ENCODE results near the gene CFLAR.
A peak's percentile ranks its signal among the peaks of the same experiment; 100 is the strongest.

CFLAR gene

DNA sequence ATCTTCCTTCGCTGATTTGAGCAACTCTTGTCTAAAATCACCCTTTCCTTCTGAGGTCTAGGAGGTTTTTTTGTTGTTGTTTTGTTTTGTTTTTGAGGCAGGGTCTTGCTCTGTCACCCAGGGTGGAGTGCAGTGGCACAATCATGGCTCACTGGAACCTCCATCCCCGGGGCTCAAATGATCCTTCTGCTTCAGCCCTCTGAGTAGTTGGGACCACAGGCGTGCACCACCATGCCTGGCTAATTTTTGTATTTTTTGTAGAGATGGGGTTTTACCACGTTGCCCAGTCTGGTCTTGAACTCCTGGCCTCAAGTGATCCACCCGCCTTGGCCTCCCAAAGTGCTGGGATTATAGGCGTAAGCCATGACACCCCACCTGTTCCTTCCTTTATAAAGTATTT lies 68.3 kb downstream of the CFLAR start:
- DNase-seq = peak; percentile 30

- DNase-seq = no peak
Measured at GRCh38 chr2:201185863-201186262, 69.9 kb downstream of the CFLAR start.

- DNase-seq = no peak
Measured at GRCh38 chr2:201186982-201187381, 71.0 kb downstream of the CFLAR start.

DNA sequence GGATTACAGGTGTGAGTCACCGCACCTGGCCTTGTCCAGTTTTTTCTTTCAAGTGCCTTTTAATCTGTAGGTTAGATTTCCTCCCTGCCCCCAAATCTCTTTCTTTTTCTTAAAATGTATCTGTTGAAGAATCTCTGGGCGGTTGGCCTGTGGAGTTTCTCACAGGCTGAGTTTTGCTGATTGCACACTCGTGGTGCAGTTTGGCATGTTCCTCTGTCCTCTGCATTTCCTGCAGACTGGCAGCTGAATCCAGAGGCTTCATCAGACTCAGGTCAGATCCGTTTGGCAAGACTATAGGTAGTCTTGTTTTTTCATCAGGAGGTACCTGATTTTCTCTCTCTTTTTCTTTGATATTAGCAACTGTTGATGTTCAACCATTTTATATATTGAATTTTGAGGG lies 72.5 kb downstream of the CFLAR start:
- no peak for DNase-seq

- DNase-seq = peak; percentile 50
Measured at GRCh38 chr2:201191132-201191875, 75.3 kb downstream of the CFLAR start.

GRCh38 chr2:201194097-201194496 lies 78.1 kb downstream of the CFLAR start:
- DNase-seq = peak; percentile 74

- no peak for DNase-seq
Measured at GRCh38 chr2:201195331-201195730, 79.4 kb downstream of the CFLAR start.

DNA sequence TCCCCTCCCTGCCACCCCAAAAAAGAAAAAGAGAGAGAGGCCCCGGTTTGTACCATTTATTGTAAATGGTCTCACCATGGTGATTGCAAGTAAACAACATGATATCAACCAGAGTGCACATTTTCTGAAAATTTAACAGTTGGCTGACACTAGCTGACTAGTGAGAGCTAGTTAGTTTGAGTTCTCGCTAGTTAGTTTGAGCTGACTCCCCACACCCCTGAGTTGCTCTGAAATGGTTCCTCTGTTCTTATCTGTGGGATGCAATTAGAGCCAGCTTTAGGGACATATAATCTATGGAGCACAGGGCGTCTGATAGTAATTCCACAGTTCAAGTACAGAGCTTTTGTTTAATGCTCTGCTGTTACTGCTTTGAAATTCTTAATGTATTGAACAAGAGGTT lies 80.0 kb downstream of the CFLAR start:
- no peak for DNase-seq

- DNase-seq = no peak
Measured at GRCh38 chr2:201196803-201197202, 80.8 kb downstream of the CFLAR start.

DNA sequence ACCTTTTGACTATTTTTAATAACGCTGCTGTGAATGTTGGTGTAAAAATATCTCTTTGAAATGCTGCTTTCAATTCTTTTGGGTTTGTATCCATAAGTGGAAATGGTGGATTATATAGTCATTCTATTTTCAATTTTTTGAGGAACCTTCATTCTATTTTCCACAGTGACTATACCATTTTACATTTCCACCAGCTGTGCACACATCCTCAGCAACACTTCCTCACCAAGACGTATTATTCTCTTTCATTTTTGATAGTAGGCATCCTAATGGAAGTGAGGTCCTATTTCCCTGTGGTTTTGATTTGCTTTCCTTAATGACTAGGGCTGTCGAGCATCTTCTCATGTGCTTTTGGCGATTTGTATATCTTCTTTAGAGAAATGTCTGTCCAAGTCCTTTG lies 81.8 kb downstream of the CFLAR start:
- DNase-seq = no peak

DNA sequence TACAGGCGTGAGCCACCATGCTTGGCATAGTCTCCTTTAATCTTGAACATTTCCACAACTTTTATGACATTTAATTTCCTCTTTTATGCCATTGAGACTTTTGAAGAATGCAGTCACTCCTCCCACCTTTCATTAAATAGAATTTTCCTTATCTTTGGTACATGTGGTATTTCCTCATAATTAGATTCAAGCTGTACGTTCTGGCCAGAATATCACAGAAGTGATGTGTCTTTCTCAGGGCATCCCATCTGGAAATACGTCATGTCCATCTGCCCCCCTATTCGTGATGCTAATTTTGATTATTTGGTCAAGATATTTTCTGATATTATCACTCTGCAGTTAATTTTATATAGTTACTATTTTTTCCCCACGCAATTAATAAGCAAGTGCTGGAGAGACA lies 83.9 kb downstream of the CFLAR start:
- DNase-seq = no peak

GRCh38 chr2:201200345-201200744 lies 84.4 kb downstream of the CFLAR start:
- DNase-seq = no peak

DNA sequence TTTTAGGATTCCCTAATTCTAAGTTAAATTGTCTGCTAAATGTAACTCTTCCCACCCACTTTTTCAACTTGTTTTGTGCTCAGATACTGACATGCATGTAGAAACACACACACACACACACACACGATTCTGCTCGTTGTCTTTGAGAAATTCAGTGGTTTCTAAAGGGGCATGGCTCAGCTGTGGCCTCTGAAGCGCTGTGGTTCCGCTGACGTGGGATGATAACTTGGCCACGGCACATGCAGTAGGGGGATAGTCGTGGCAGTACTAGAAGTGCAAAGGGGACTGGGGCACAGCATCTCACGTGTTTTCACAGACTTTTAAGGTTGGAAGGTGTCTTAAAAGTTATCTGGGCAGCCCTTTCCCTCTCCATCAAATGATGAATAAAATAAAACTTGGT lies 85.4 kb downstream of the CFLAR start:
- no peak for DNase-seq

- DNase-seq = no peak
Measured at GRCh38 chr2:201203916-201204654, 88.1 kb downstream of the CFLAR start.

- no peak for DNase-seq
Measured at GRCh38 chr2:201204655-201205514, 88.9 kb downstream of the CFLAR start.

- DNase-seq = no peak
Measured at GRCh38 chr2:201205515-201205849, 89.5 kb downstream of the CFLAR start.

DNA sequence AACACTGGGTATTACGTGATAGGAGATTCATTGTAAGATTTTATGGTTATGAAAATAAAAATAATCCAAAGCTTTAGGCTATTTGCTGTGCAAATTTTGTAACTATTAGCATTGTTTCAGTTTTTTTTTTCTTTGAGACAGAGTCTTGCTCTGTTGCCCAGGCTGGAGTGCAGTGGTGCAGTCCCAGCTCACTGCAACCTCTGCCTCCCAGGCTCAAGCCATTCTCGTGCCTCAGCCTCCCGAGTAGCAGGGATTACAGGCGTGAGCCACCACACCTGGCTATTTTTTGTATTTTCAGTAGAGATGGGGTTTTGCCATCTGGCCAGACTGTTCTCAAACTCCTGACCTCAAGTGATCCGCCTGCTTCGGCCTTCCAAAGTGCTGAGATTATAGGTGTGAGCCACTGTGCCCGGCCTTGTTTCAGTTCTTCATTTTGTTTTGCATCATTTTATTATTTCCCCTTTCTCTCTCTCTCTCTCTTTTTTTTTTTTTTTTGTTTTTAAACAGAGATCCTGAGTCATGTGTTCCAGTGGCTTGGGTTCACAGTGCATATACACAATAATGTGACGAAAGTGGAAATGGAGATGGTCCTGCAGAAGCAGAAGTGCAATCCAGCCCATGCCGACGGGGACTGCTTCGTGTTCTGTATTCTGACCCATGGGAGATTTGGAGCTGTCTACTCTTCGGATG lies 92.7 kb downstream of the CFLAR start:
- DNase-seq = no peak

DNA sequence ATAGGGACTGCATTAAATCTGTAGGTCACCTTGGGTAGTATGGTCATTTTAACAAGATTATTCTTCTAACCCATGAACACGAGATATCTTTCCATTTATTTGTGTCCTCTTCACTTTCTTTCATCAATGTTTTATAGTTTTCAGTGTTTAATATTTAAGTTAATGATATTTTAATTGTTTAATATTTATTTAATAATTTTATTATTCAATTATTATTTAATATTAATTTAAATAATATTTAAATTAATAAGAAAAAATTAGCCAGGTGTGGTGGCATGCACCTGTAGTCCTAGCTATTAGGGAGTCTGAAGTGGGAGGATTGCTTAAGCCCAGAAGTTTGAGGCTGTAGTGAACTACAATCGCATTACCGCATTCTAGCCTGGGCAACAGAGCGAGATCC lies 100.0 kb downstream of the CFLAR start:
- DNase-seq = no peak

DNA sequence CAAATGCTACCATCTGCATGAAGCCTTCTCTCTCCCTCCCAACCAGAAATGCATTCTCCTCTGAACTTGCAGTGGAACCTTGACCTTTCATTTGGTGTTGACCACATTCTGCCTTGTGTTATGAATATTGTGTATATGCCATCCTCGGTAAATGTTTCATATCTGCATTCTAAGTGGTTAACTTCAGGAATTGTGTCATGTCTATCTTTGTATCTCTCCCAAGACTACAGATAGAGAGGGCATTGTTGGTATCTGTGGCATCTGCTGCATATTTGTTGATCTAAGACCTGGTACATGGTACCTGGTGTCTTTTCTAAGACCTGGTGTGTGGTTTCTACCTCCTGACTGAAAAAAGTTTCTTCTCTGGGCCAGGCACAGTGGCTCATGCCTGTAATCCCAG lies 101.0 kb downstream of the CFLAR start:
- DNase-seq = no peak

GRCh38 chr2:201218780-201219179 lies 102.8 kb downstream of the CFLAR start:
- no peak for DNase-seq

DNA sequence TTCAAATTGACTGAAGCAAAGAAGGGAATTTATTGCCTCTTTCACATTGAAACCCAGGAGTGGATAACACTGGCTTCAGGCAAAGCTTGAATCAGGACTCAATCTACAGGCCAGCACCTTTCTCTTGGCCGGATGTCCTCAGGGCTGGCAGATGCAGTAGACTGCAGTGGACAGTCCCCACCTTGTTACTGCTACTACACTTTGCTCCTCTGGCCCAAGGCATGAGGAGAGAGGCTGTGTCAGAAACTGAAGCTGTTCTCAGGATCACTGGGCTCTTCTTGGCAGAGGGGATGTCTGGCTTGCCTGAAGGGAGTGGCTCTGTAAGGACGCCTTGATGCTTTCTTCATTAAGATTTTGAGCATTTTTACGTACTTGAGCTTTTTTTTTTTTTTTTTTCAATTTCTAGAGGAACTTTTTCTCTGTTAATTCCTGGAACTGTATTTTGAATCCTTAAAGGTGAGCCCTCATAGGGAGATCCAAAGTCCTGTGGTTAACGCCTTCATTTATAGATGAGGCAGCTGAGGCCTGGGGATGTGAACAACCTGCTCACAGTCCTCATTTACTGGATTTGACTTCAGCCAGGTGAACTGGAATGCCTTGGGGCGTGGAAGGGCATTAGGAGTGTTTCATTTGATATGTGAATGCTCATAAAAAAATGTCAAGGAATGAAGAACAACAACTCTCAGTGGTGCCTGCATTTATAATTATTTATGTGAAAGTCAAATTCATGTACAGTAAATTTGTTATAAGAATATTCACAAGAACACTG lies 103.5 kb downstream of the CFLAR start:
- no peak for DNase-seq

DNA sequence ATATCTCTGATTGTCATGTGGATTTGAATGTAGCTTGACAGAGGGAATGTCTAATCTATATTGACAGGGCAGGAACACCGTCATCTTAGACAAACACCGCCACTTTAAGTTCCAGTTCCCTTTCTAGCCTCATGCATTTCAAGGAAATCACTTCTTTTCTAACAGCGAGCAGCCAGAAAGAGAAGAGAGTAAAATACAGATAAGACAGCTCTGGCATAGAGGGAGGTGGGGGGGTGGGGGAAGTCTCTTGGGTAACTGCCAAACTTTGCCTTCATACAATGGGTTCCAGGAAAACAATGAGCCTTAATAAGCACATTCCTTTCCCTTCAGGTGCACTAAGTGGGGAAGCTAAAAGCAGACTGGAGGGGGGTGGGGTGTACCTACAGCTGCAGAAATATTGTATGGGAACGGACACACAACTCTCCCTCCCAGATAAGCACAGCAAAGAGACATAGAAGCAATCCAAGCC lies 104.2 kb downstream of the CFLAR start:
- no peak for DNase-seq
